Tibial artery (tissue), 4 donors: ENCODE results near the gene RPP30.
"Not testable (repeated sequence)": the region's sequence is repeated elsewhere in the genome, so short reads cannot be mapped to it uniquely, and the experiment has no call there.

Source experiments
- DNase-seq, 2 donors: peaks; one replicate each; pipeline ENCODE4 v3.0.0-alpha.2; 2019
- H3K27ac ChIP-seq, 2 donors: fragments of 200-600 bp; sonication (generic) in 1 of 2; 1 replicate in 1 of 2; 2 replicates in 1 of 2; pipeline ENCODE4 v1.5.1; 2018 to 2019; ENCODE audit warnings: mild to moderate bottlenecking in 1 of 2
- H3K27me3 ChIP-seq, 2 donors: fragments of 200-600 bp; sonication (generic) in 1 of 2; one replicate each; pipeline versions ENCODE4 v1.5.1 to v1.6.0; 2016 to 2019
- H3K36me3 ChIP-seq, 3 donors: fragments of 200-600 bp; sonication (generic) in 2 of 3; one replicate each; pipeline ENCODE4 v1.5.1; 2016 to 2019; ENCODE audit warnings: mild to moderate bottlenecking in 2 of 3
- H3K4me1 ChIP-seq, 4 donors: fragments of 200-600 bp; sonication (generic) in 2 of 4; 1 replicate in 3 of 4; 2 replicates in 1 of 4; pipeline ENCODE4 v1.5.1; 2016 to 2019
- H3K4me3 ChIP-seq, 2 donors: fragments of 200-600 bp; sonication (generic) in 1 of 2; 1 replicate in 1 of 2; 2 replicates in 1 of 2; pipeline ENCODE4 v1.5.1; 2018 to 2019; ENCODE audit warnings: mild to moderate bottlenecking in 2 of 2
- H3K9me3 ChIP-seq, 3 donors: fragments of 200-600 bp; sonication (generic) in 1 of 3; one replicate each; pipeline ENCODE4 v1.5.1; 2016 to 2019
- intact Hi-C: fragments of 100-400 bp; cut with DNase I; formaldehyde crosslinking; loops from one replicate; pipeline ENCODE4 v1.15.0; 2023; ENCODE audit warnings: low total_unique reads
- TF ChIP-seq, protein P1 (sequence below), 2 experiments: fragments of 200-600 bp in 1 of 2; fragments of 450-650 bp in 1 of 2; IDR thresholded peaks; one replicate each; pipeline ENCODE4 v1.5.1; 2017 to 2019; ENCODE audit warnings: antibody characterized with exemption in 2 of 2, mild to moderate bottlenecking in 1 of 2, moderate library complexity in 1 of 2

RPP30 gene

DNA sequence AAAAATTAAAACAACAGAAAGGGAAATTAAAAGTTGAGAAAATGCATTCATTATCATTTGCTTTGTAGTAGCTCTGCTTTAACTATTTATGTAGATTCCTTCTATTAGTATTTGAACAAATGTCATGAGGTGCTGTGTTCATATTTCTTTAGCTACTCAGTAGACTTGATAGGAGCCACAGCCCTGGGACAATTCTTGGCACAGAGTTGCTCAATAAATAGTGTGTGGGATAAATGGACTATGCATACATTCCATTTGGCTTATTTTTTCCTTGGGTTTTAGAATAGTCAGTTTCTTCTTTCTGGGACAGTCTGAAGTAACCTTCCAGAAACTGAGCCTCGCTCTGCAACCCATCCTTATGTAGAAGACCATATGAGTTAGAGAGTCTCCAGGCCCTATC, 13.4 kb downstream of the RPP30 start:
- H3K9me3 ChIP-seq = no peaks in the 10 kb centered on the region
- no peak for DNase-seq
- TF ChIP-seq, protein P1, sequence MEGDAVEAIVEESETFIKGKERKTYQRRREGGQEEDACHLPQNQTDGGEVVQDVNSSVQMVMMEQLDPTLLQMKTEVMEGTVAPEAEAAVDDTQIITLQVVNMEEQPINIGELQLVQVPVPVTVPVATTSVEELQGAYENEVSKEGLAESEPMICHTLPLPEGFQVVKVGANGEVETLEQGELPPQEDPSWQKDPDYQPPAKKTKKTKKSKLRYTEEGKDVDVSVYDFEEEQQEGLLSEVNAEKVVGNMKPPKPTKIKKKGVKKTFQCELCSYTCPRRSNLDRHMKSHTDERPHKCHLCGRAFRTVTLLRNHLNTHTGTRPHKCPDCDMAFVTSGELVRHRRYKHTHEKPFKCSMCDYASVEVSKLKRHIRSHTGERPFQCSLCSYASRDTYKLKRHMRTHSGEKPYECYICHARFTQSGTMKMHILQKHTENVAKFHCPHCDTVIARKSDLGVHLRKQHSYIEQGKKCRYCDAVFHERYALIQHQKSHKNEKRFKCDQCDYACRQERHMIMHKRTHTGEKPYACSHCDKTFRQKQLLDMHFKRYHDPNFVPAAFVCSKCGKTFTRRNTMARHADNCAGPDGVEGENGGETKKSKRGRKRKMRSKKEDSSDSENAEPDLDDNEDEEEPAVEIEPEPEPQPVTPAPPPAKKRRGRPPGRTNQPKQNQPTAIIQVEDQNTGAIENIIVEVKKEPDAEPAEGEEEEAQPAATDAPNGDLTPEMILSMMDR (IDR thresholded peaks at IDR 0.05) = no peak
- H3K27ac ChIP-seq = no peak overlapping the region
- H3K4me1 ChIP-seq = peaks cover 0 to 5% (median 0%) of the 10 kb centered on the region in 4 donors
- peaks cover 24 to 75% (median 46%) of the 10 kb centered on the region in 3 donors for H3K36me3 ChIP-seq
- H3K4me3 ChIP-seq = no peak overlapping the region
- no peaks in the 10 kb centered on the region for H3K27me3 ChIP-seq
- intact Hi-C loops = no loop called here

DNA sequence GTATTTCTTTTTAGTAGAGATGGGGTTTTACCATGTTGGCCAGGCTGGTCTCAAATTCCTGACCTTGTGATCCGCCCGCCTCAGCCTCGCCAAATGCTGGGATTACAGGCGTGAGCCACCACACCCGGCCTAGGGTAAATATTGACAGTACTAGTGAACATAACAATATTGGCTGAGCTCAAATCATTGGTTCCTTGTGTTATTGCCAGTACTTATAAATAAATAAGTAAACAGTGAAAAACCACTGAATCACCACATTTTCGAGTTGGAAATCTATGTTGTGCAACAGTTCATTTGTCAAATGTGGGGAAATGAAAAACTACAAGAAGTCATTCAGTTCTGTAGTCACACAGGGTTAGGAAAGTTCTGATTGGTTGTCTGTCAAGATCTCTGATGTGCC, 15.8 kb downstream of the RPP30 start:
- Histone ChIP-seq H3K4me1 (peaks cover 0 to 5% (median 0%) of the 10 kb centered on the region in 4 donors), H3K4me3 (no peak overlapping the region), H3K27ac (no peak overlapping the region), H3K36me3 (peaks cover 38 to 82% (median 54%) of the 10 kb centered on the region in 3 donors), H3K9me3 (no peaks in the 10 kb centered on the region), H3K27me3 (no peaks in the 10 kb centered on the region)
- intact Hi-C loops = no loop called here
- TF ChIP-seq, protein P1 (IDR thresholded peaks at IDR 0.05) = no peak
- DNase-seq = no peak

DNA sequence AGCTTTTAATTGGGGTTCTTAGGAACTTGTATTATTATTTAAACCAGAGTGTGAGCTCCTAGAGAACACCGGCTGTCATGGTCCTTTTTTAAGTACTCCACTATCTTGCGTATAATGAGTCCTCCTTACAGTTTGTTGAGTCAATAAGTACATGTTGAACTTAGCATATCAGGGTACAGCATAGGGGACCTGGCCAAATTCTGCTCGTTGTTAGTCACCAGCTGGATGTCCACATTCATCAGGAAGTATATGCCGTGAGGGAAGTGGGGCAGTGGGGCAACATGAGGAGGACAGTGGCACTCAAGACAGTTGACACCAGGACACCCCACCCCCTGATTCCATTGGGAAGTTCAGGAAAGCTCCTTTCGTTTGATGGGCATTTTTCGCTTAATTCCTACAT, 16.6 kb downstream of the RPP30 start:
- Histone ChIP-seq H3K27ac (no peak overlapping the region), H3K4me3 (no peak overlapping the region), H3K27me3 (no peaks in the 10 kb centered on the region), H3K9me3 (no peaks in the 10 kb centered on the region), H3K4me1 (peaks cover 0 to 5% (median 0%) of the 10 kb centered on the region in 4 donors), H3K36me3 (peaks cover 38 to 85% (median 58%) of the 10 kb centered on the region in 3 donors)
- intact Hi-C loops = no loop called here
- TF ChIP-seq, protein P1 (IDR thresholded peaks at IDR 0.05) = no peak
- DNase-seq = no peak

DNA sequence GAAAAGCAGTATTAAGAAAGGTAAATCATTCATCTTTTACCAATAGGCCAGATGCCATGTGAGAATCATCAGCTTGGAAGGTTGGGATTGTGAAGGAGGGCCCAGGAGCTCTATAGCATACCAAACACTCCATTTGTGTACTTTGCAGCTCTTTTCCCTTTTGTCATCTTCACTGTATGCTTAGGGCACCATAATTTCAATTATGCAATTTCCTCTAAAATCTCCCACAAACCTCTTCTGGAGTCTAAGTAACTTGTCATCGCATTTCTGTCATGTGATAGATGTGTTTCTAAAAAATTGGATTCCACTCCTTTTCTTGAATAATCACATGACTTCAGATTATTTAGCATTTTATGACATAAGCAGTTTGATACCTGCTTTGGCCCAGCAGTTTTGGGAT, 17.9 kb downstream of the RPP30 start:
- Histone ChIP-seq H3K36me3 (peaks cover 38 to 90% (median 70%) of the 10 kb centered on the region in 3 donors), H3K27me3 (no peaks in the 10 kb centered on the region), H3K4me1 (peaks cover 0 to 5% (median 0%) of the 10 kb centered on the region in 4 donors), H3K27ac (no peak overlapping the region), H3K4me3 (no peak overlapping the region), H3K9me3 (no peaks in the 10 kb centered on the region)
- no peak for DNase-seq
- intact Hi-C loops = no loop called here
- TF ChIP-seq, protein P1 (IDR thresholded peaks at IDR 0.05) = no peak

DNA sequence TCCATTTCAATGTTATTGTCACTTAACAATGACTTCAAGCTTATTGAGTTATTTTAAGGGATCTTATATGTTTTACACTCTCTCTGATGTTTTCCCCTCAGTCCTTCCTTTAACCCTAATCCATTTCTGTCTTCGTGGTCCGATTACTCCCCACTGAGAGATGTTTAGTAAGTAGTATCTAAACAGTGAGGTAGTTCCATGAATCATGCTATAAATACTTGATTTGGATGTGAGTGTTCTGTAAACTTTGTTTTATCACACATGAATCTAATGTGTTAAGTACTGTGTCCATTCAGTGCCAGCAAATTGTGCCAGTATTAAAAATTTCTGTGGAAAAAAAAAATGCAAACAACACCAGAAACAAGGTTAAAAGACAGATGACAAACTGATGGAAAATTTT, 18.6 kb downstream of the RPP30 start:
- H3K9me3 ChIP-seq = no peaks in the 10 kb centered on the region
- peaks cover 0 to 1% (median 0%) of the 10 kb centered on the region in 4 donors for H3K4me1 ChIP-seq
- DNase-seq = no peak
- TF ChIP-seq, protein P1 (IDR thresholded peaks at IDR 0.05) = no peak
- intact Hi-C loops = no loop called here
- no peak overlapping the region for H3K4me3 ChIP-seq
- H3K27ac ChIP-seq = no peak overlapping the region
- no peaks in the 10 kb centered on the region for H3K27me3 ChIP-seq
- H3K36me3 ChIP-seq = peaks cover 42 to 92% (median 71%) of the 10 kb centered on the region in 3 donors

DNA sequence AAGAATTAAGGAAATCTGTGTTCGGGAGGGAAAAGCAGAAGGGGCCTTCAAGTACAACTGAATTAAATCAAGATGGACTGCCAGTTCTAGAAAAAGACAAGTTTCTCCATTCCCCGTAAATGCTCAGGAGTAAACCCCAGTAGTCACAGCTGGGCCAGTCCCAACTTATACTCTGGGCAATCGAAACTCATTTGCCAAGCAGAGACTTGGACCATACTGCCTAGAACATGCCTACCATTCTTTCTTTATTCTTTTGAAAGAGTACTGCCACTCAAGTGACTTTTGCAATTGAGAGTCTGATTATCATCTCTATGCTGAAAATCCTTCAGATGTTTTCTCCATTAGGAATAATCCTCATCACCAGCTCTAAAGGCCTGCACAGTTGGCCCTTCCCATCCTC, 21.4 kb downstream of the RPP30 start:
- intact Hi-C loops = no loop called here
- TF ChIP-seq, protein P1 (IDR thresholded peaks at IDR 0.05) = no peak
- no peak overlapping the region for H3K4me3 ChIP-seq
- H3K36me3 ChIP-seq = peaks cover 51 to 87% (median 67%) of the 10 kb centered on the region in 3 donors
- H3K27me3 ChIP-seq = no peaks in the 10 kb centered on the region
- no peaks in the 10 kb centered on the region for H3K9me3 ChIP-seq
- no peaks in the 10 kb centered on the region for H3K4me1 ChIP-seq
- no peak overlapping the region for H3K27ac ChIP-seq
- DNase-seq = no peak

DNA sequence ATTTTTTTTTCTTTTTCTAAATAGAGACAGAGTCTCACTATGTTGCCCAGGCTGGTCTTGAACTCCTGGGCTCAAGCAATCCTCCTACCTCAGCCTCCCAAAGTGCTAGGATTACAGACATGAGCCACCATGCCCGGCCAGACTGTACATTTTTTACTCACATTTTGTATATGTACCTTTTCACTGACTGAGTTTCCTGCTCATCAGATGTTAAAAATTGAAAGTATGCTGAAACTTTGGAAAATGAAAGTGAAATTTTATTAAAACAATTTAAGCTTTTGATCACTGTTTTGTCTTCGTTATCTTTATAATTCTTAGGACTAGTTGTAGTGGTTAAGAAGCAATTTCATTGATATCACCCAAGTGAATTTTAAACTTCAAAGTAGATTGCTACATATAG, 25.1 kb downstream of the RPP30 start:
- peaks cover 41 to 75% (median 44%) of the 10 kb centered on the region in 3 donors for H3K36me3 ChIP-seq
- H3K27me3 ChIP-seq, H3K9me3 ChIP-seq, H3K27ac ChIP-seq, H3K4me3 ChIP-seq, intact Hi-C loops, H3K4me1 ChIP-seq, DNase-seq: not testable (repeated sequence)
